ENCODE measurements around the gene OR4K15. TPM values are rescaled to one million over a fixed set of nuclear protein-coding genes. Genes with fewer than 3 reads are reported as not detected.

Gene OR4K15
- total RNA-seq, 1 donor from 2014 or later = not detected

GRCh38 chr14:19974844-19975243 is 547 bp upstream of the OR4K15 start:
- peaks cover 5% of the 10 kb centered on the region for H3K36me3 Mint-ChIP-seq (ENCODE audit: low read depth, unreplicated experiment)
- no peak for DNase-seq (ENCODE audit: low spot score)
- H3K9me3 Mint-ChIP-seq (ENCODE audit: unreplicated experiment) = peaks cover 29% of the 10 kb centered on the region
- H3K27me3 Mint-ChIP-seq (ENCODE audit: unreplicated experiment) = peaks cover 1% of the 10 kb centered on the region
- H3K4me1 Mint-ChIP-seq (ENCODE audit: unreplicated experiment) = no peaks in the 10 kb centered on the region
- TF ChIP-seq CTCF (IDR thresholded peaks at IDR 0.05; ENCODE audit: unreplicated experiment) = no peak
- no peak overlapping the region for H3K4me3 Mint-ChIP-seq (ENCODE audit: unreplicated experiment)
- no peak overlapping the region for H3K27ac Mint-ChIP-seq (ENCODE audit: unreplicated experiment)

GRCh38 chr14:19993438-19993837 is 18.0 kb downstream of the OR4K15 start:
- no peaks in the 10 kb centered on the region for H3K4me1 Mint-ChIP-seq (ENCODE audit: unreplicated experiment)
- peaks cover 24% of the 10 kb centered on the region for H3K9me3 Mint-ChIP-seq (ENCODE audit: unreplicated experiment)
- DNase-seq (ENCODE audit: low spot score) = no peak
- no peak overlapping the region for H3K27ac Mint-ChIP-seq (ENCODE audit: unreplicated experiment)
- H3K27me3 Mint-ChIP-seq (ENCODE audit: unreplicated experiment) = no peaks in the 10 kb centered on the region
- H3K36me3 Mint-ChIP-seq (ENCODE audit: low read depth, unreplicated experiment) = peaks cover 4% of the 10 kb centered on the region
- no peak overlapping the region for H3K4me3 Mint-ChIP-seq (ENCODE audit: unreplicated experiment)
- no peak for TF ChIP-seq CTCF (IDR thresholded peaks at IDR 0.05; ENCODE audit: unreplicated experiment)

GRCh38 chr14:20001863-20002262 is 26.5 kb downstream of the OR4K15 start, which contains the start of gene OR4Q2:
OR4Q2 (plus strand) TSS chr14:20002163.
- peaks cover 4% of the 10 kb centered on the region for H3K27me3 Mint-ChIP-seq (ENCODE audit: unreplicated experiment)
- H3K9me3 Mint-ChIP-seq (ENCODE audit: unreplicated experiment) = peaks cover 16% of the 10 kb centered on the region
- H3K4me1 Mint-ChIP-seq (ENCODE audit: unreplicated experiment) = no peaks in the 10 kb centered on the region
- no peak for DNase-seq (ENCODE audit: low spot score)
- H3K27ac Mint-ChIP-seq (ENCODE audit: unreplicated experiment) = no peak within 1 kb of the TSS
- no peaks in the 10 kb centered on the region for H3K36me3 Mint-ChIP-seq (ENCODE audit: low read depth, unreplicated experiment)
- H3K4me3 Mint-ChIP-seq (ENCODE audit: unreplicated experiment) = no peak within 1 kb of the TSS
- TF ChIP-seq CTCF (IDR thresholded peaks at IDR 0.05; ENCODE audit: unreplicated experiment) = no peak

- DNase-seq (ENCODE audit: low spot score) = no peak
- no peaks in the 10 kb centered on the region for H3K4me1 Mint-ChIP-seq (ENCODE audit: unreplicated experiment)
- no peaks in the 10 kb centered on the region for H3K36me3 Mint-ChIP-seq (ENCODE audit: low read depth, unreplicated experiment)
- no peak overlapping the region for H3K27ac Mint-ChIP-seq (ENCODE audit: unreplicated experiment)
- H3K4me3 Mint-ChIP-seq (ENCODE audit: unreplicated experiment) = no peak overlapping the region
- peaks cover 18% of the 10 kb centered on the region for H3K9me3 Mint-ChIP-seq (ENCODE audit: unreplicated experiment)
- TF ChIP-seq CTCF (IDR thresholded peaks at IDR 0.05; ENCODE audit: unreplicated experiment) = no peak
- peaks cover 4% of the 10 kb centered on the region for H3K27me3 Mint-ChIP-seq (ENCODE audit: unreplicated experiment)
Measured at GRCh38 chr14:20002319-20002718, 26.9 kb downstream of the OR4K15 start.

DNA sequence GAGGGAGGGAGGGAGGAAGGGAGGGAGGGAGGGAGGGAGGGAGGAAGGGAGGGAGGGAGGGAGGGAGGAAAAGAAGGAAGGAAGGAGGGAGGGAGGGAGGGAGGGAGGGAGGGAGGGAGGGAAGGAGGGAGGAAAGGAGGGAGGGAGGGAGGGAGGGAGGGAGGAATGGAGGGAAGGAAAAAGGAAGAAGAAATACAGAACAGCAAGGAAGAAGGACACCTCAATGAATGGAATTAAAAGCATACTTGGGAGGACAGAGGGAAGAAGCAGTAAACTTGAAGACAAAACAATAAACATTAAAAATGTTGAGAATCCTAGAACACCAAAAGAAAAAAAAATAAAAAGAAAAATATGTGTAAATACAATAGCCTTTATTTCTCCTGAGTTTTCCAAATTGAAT is 32.8 kb downstream of the OR4K15 start:
- no peak overlapping the region for H3K4me3 Mint-ChIP-seq (ENCODE audit: unreplicated experiment)
- H3K27ac Mint-ChIP-seq (ENCODE audit: unreplicated experiment) = no peak overlapping the region
- no peak for DNase-seq (ENCODE audit: low spot score)
- H3K4me1 Mint-ChIP-seq (ENCODE audit: unreplicated experiment) = no peaks in the 10 kb centered on the region
- H3K27me3 Mint-ChIP-seq (ENCODE audit: unreplicated experiment) = peaks cover 2% of the 10 kb centered on the region
- peaks cover 17% of the 10 kb centered on the region for H3K9me3 Mint-ChIP-seq (ENCODE audit: unreplicated experiment)
- TF ChIP-seq CTCF (IDR thresholded peaks at IDR 0.05; ENCODE audit: unreplicated experiment) = no peak
- no peaks in the 10 kb centered on the region for H3K36me3 Mint-ChIP-seq (ENCODE audit: low read depth, unreplicated experiment)
